Stimulated activated CD8-positive, alpha-beta memory T cell treated with anti-CD3 and anti-CD28 coated beads, Interleukin-4, amount 100 ng/mL, for 24 hours (primary cell): ENCODE measurements around the gene PNLIP.

ENCODE experiments used
- DNase-seq: peaks from one replicate; pipeline ENCODE4 v3.0.0-alpha.2; 2020; ENCODE audit warnings: low read depth

PNLIP gene

DNA sequence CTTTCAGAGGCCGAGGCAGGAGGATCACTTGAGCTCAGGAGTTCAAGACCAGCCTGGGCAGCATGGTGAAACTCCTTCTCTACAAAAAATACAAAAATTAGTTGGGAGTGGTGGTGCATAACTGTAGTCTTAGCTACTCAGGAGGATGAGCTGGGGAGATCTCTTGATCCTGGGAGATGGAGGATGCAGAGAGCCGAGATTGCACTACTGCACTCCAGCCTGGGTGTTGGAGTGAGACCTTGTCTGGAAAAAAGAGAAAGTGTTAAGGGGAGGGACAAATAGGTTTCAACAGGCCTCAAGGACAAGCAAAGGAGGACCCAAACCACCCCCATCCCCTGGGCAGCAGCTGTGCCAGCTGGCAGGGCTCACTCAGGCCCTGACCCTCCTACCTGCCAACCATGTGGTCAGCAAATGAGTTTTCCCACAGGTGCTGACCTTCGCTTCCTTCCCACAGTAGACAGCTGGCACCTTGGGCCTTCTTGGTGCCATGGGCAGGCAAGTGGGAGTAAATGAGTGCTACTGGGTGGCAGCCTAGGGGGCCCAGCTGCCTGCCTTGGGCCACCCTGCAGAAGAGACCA is 69.6 kb downstream of the PNLIP start:
- DNase-seq = no peak
